Measurements from ENCODE around the gene AGO3. TPM values are rescaled to one million over a fixed set of nuclear protein-coding genes. Genes with fewer than 3 reads are reported as not detected.

The AGO3 gene
- total and polyA plus RNA-seq, 4 donors: 3.0 to 19.5 (median 7.1) TPM

DNA sequence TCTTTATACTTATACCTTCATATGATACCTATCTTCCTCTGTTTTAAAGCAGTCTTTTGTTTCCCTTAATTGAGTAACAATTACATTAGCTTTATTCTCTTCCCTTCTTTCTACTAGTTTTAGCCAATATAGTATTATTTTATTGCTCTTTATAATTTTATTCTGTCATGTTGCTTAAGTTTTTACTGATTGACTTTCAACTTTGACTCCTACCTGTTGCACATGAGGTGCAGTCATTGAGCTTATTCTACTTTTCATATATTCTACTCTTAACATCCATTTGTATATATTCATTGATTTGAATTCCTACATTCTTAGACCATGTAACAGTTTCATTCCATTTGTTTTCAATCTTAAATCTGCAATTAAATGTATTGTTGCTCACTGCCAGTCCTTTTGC is 49.2 kb downstream of the AGO3 start:
- Histone ChIP-seq H3K27me3 (ENCODE audit: control insufficient read depth in 4 of 4, insufficient read depth in 4 of 4, low read length in 3 of 4) (no peaks in the 10 kb centered on the region), H3K9me3 (ENCODE audit: control insufficient read depth in 4 of 4, low read length in 3 of 4) (no peaks in the 10 kb centered on the region), H3K4me1 (ENCODE audit: control insufficient read depth in 4 of 4, insufficient read depth in 4 of 4, low read length in 3 of 4) (no peaks in the 10 kb centered on the region), H3K27ac (ENCODE audit: low read depth in 1 of 2, low read length in 2 of 2) (no peak overlapping the region), H3K4me3 (ENCODE audit: low read depth in 1 of 3, low read length in 3 of 3) (no peak overlapping the region), H3K9ac (ENCODE audit: low read depth in 1 of 2, low read length in 2 of 2) (no peak overlapping the region), H3K36me3 (ENCODE audit: control insufficient read depth in 4 of 4, insufficient read depth in 3 of 4, low read depth in 1 of 4, low read length in 3 of 4) (peaks cover 1 to 13% (median 11%) of the 10 kb centered on the region in 4 donors)
- no peak for DNase-seq (ENCODE audit: low spot score)
- TF ChIP-seq RXRA (IDR thresholded peaks at IDR 0.05) (no peak), JUND (IDR thresholded peaks at IDR 0.05) (no peak), ZBTB33 (IDR thresholded peaks at IDR 0.05) (no peak), FOXA1 (IDR thresholded peaks at IDR 0.05) (no peak), FOXA2 (IDR thresholded peaks at IDR 0.05) (no peak), HNF4G (IDR thresholded peaks at IDR 0.05) (no peak), HNF4A (conservative IDR thresholded peaks at IDR 0.05) (no peak), EGR1 (IDR thresholded peaks at IDR 0.05; ENCODE audit: low read depth in 2 of 2) (no peak), SP1 (IDR thresholded peaks at IDR 0.05) (no peak), YY1 (IDR thresholded peaks at IDR 0.05) (no peak), GABPA (IDR thresholded peaks at IDR 0.05 in 1 of 2, conservative IDR thresholded peaks at IDR 0.05 in 1 of 2) (no peak), TAF1 (conservative IDR thresholded peaks at IDR 0.05) (no peak), CTCF (IDR thresholded peaks at IDR 0.05; ENCODE audit: low read depth, low read length, missing input control) (no peak), RAD21 (IDR thresholded peaks at IDR 0.05) (no peak), NR2F2 (IDR thresholded peaks at IDR 0.05) (no peak)
- TF ChIP-seq, protein P1, sequence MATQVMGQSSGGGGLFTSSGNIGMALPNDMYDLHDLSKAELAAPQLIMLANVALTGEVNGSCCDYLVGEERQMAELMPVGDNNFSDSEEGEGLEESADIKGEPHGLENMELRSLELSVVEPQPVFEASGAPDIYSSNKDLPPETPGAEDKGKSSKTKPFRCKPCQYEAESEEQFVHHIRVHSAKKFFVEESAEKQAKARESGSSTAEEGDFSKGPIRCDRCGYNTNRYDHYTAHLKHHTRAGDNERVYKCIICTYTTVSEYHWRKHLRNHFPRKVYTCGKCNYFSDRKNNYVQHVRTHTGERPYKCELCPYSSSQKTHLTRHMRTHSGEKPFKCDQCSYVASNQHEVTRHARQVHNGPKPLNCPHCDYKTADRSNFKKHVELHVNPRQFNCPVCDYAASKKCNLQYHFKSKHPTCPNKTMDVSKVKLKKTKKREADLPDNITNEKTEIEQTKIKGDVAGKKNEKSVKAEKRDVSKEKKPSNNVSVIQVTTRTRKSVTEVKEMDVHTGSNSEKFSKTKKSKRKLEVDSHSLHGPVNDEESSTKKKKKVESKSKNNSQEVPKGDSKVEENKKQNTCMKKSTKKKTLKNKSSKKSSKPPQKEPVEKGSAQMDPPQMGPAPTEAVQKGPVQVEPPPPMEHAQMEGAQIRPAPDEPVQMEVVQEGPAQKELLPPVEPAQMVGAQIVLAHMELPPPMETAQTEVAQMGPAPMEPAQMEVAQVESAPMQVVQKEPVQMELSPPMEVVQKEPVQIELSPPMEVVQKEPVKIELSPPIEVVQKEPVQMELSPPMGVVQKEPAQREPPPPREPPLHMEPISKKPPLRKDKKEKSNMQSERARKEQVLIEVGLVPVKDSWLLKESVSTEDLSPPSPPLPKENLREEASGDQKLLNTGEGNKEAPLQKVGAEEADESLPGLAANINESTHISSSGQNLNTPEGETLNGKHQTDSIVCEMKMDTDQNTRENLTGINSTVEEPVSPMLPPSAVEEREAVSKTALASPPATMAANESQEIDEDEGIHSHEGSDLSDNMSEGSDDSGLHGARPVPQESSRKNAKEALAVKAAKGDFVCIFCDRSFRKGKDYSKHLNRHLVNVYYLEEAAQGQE (IDR thresholded peaks at IDR 0.05): no peak
- TF ChIP-seq, protein P2, sequence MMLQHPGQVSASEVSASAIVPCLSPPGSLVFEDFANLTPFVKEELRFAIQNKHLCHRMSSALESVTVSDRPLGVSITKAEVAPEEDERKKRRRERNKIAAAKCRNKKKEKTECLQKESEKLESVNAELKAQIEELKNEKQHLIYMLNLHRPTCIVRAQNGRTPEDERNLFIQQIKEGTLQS (IDR thresholded peaks at IDR 0.05): no peak
- TF ChIP-seq, protein P3, sequence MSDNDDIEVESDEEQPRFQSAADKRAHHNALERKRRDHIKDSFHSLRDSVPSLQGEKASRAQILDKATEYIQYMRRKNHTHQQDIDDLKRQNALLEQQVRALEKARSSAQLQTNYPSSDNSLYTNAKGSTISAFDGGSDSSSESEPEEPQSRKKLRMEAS (IDR thresholded peaks at IDR 0.05): no peak

Data from liver (tissue), 9 donors.